ENCODE data around the gene KSR1. TPM values are rescaled to one million over a fixed set of nuclear protein-coding genes. Genes with fewer than 3 reads are reported as not detected.

Gene KSR1
- polyA plus RNA-seq, 4 donors: 8.6 to 73.8 (median 12.9) TPM

Other genes with a start within 250 kb of the KSR1 start
- gene WSB1, start 162.3 kb upstream of the KSR1 start, polyA plus RNA-seq: 100 to 1,000 TPM in 1 of 4 donors, 10 to 100 TPM in 3; 28.9 to 176 (median 44.2) TPM
- 100 to 1,000 TPM in 1 of 4 donors, 10 to 100 TPM in 3; 31.0 to 240 (median 68.4) TPM for gene LGALS9, start 174.7 kb downstream of the KSR1 start, polyA plus RNA-seq